Measurements from ENCODE around the gene OFD1. TPM values are rescaled to one million over a fixed set of nuclear protein-coding genes. Genes with fewer than 3 reads are reported as not detected.

Gene OFD1
- total and polyA plus RNA-seq, 7 donors = 3.3 to 9.5 (median 8.2) TPM

DNA sequence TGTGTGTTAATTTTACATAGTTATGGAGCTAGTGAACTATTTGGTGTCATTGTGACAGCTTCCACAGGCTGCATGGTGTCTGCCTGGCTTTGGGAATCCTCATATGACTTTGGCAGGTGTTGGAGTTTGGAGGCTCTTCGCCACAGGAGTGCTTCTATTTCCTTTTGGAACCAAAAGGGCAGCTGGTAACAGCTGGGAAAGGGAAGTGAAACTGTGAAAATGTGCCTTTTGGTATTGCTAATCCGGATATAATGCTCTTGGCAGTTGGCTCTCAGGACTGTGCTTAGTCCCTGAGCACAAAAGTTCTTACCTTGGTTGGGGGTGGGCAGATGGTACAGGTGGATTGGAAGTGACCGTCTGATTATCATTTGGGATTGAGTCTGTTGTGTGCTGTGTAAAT, 18.1 kb downstream of the OFD1 start:
- Histone ChIP-seq H3K9me3 (no peaks in the 10 kb centered on the region), H3K27ac (no peak overlapping the region), H3K4me3 (no peak overlapping the region), H3K4me1 (no peaks in the 10 kb centered on the region), H3K27me3 (ENCODE audit: insufficient read depth in 3 of 3, low read length in 2 of 3) (no peaks in the 10 kb centered on the region), H3K36me3 (ENCODE audit: insufficient read depth in 1 of 2, low read depth in 1 of 2) (peaks cover 0 to 55% of the 10 kb centered on the region in 2 donors)
- intact Hi-C loops (cut with DNase I) = loop anchor here (5.0 kb wide), 2 partner anchors 95 to 280 kb away; no protein-coding TSS in a partner anchor
- no peak for DNase-seq
- 14 to 30% (median 22%) methylated on average over 3 of the region's 3 CpGs for WGBS, 3 donors
- TF ChIP-seq, protein P1, sequence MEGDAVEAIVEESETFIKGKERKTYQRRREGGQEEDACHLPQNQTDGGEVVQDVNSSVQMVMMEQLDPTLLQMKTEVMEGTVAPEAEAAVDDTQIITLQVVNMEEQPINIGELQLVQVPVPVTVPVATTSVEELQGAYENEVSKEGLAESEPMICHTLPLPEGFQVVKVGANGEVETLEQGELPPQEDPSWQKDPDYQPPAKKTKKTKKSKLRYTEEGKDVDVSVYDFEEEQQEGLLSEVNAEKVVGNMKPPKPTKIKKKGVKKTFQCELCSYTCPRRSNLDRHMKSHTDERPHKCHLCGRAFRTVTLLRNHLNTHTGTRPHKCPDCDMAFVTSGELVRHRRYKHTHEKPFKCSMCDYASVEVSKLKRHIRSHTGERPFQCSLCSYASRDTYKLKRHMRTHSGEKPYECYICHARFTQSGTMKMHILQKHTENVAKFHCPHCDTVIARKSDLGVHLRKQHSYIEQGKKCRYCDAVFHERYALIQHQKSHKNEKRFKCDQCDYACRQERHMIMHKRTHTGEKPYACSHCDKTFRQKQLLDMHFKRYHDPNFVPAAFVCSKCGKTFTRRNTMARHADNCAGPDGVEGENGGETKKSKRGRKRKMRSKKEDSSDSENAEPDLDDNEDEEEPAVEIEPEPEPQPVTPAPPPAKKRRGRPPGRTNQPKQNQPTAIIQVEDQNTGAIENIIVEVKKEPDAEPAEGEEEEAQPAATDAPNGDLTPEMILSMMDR (IDR thresholded peaks at IDR 0.05) = no peak
- ATAC-seq = no peak

DNA sequence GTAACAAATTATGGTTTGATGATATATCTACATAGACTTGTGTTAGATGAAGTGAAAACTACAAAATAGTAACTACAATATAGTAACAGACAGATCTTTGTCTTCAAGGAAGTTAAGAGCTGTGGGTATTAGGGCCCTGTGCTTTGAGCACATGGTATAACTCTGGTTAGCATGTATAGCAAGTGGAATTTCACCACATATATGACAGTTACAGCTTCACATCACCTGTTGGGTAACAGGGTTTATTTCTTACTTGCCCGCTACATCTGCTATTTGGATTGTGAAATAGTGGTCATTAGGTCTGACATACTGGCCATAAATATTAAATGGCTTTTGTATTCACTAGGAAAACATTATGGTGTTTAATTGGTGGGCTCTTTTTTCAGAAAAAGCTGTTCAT, 20.2 kb downstream of the OFD1 start:
- 89 to 97% (median 92%) methylated on average over 1 of the region's 1 CpG for WGBS, 3 donors
- Histone ChIP-seq H3K27me3 (ENCODE audit: insufficient read depth in 3 of 3, low read length in 2 of 3) (no peaks in the 10 kb centered on the region), H3K9me3 (no peaks in the 10 kb centered on the region), H3K4me1 (no peaks in the 10 kb centered on the region), H3K36me3 (ENCODE audit: insufficient read depth in 1 of 2, low read depth in 1 of 2) (peaks cover 0 to 67% of the 10 kb centered on the region in 2 donors), H3K4me3 (no peak overlapping the region), H3K27ac (no peak overlapping the region)
- TF ChIP-seq, protein P1 (IDR thresholded peaks at IDR 0.05) = no peak
- no peak for ATAC-seq
- intact Hi-C loops (cut with DNase I) = loop anchor here (5.0 kb wide), 2 partner anchors 97 to 278 kb away; no protein-coding TSS in a partner anchor
- no peak for DNase-seq

DNA sequence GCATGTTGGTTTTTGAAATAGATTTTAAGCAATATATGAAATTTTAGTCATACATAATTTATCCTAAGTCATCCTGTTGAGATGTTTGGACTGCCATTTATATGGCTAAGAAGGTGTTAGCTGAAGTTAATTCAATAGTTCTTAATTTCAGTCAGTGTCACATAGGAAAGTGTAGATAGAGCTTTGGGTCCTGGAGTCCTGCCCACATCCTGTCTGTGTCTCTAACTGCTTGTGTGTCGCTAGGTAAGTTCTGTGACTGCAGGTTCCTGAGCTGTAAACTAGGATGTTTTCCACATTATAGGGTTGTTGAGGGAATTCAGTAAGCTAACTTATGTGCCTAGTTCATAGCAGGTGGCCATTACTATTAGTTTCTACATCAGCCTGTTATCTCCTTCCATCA, 20.7 kb downstream of the OFD1 start:
- no peaks in the 10 kb centered on the region for H3K9me3 ChIP-seq
- intact Hi-C loops (cut with DNase I) = no loop called here
- H3K27ac ChIP-seq = no peak overlapping the region
- H3K27me3 ChIP-seq (ENCODE audit: insufficient read depth in 3 of 3, low read length in 2 of 3) = no peaks in the 10 kb centered on the region
- ATAC-seq (no peak), DNase-seq (no peak)
- TF ChIP-seq, protein P1 (IDR thresholded peaks at IDR 0.05) = no peak
- peaks cover 0 to 67% of the 10 kb centered on the region in 2 donors for H3K36me3 ChIP-seq (ENCODE audit: insufficient read depth in 1 of 2, low read depth in 1 of 2)
- H3K4me3 ChIP-seq = no peak overlapping the region
- WGBS, 3 donors = 79 to 85% (median 84%) methylated on average over 1 of the region's 1 CpG
- no peaks in the 10 kb centered on the region for H3K4me1 ChIP-seq

DNA sequence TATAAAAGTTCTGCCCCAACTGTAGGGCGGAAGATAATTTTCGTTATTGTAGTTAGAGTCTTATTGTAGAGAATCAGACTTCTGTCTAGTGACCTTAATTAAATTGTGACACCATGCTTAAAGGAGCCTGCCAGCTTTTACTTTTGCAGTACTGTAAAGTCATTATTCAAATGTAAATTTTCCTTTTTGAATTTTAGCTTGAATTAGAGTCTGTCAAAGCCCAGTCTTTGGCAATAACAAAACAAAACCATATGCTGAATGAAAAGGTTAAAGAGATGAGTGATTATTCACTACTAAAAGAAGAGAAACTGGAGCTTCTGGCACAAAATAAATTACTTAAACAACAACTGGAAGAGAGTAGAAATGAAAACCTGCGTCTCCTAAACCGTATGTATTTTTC, 21.8 kb downstream of the OFD1 start:
- H3K36me3 ChIP-seq (ENCODE audit: insufficient read depth in 1 of 2, low read depth in 1 of 2) = peaks cover 0 to 75% of the 10 kb centered on the region in 2 donors
- intact Hi-C loops (cut with DNase I) = no loop called here
- DNase-seq (no peak), ATAC-seq (no peak)
- H3K4me1 ChIP-seq = no peaks in the 10 kb centered on the region
- H3K4me3 ChIP-seq = no peak overlapping the region
- no peaks in the 10 kb centered on the region for H3K9me3 ChIP-seq
- no peaks in the 10 kb centered on the region for H3K27me3 ChIP-seq (ENCODE audit: insufficient read depth in 3 of 3, low read length in 2 of 3)
- TF ChIP-seq, protein P1 (IDR thresholded peaks at IDR 0.05) = no peak
- no peak overlapping the region for H3K27ac ChIP-seq
- 91 to 97% (median 94%) methylated on average over 4 of the region's 4 CpGs for WGBS, 3 donors

DNA sequence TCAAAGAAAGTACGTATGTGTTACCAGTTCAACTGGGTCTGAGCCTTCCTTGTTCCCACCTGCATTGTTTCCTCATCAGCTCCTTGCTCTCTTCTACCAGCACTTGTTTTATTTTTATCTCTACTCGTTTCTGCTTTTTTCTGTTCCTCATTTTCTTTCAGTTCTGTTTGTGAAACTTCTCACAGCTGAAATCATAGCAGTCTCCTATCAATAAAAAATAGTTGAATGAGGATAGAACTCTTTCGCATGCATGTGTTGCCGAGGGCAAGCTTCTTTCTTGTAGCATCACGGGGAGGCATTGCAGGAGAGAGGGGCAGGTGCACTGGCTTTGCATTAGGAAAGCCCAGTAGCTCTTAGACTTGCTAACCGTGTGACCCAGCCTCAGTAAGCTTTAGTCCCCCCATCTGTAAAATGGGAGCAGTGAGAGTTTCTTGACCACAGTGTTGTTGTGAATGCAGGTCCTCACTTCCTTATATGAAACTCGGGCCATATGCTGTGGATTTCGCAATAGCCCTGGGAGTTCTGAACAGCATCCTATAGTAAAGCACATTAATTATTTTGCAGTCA, 24.7 kb downstream of the OFD1 start:
- Histone ChIP-seq H3K27ac (no peak overlapping the region), H3K9me3 (no peaks in the 10 kb centered on the region), H3K4me1 (no peaks in the 10 kb centered on the region), H3K27me3 (ENCODE audit: insufficient read depth in 3 of 3, low read length in 2 of 3) (no peaks in the 10 kb centered on the region), H3K4me3 (no peak overlapping the region), H3K36me3 (ENCODE audit: insufficient read depth in 1 of 2, low read depth in 1 of 2) (peaks cover 0 to 79% of the 10 kb centered on the region in 2 donors)
- DNase-seq = no peak
- ATAC-seq = no peak
- intact Hi-C loops (cut with DNase I) = no loop called here
- 83 to 91% (median 86%) methylated on average over 8 of the region's 8 CpGs for WGBS, 3 donors
- TF ChIP-seq, protein P1 (IDR thresholded peaks at IDR 0.05) = no peak
